ENCODE results near the gene LRRC43. TPM values are rescaled to one million over a fixed set of nuclear protein-coding genes. Genes with fewer than 3 reads are reported as not detected.

LRRC43 gene
- total and polyA plus RNA-seq, 10 of the 15 experiments (the other 5 are each of a cell fraction or from before 2014, with no cell fraction given): 0.23 TPM; not detected in 9

GRCh38 chr12:122148657-122149056 lies 34.3 kb upstream of the LRRC43 start (continued):
- TF ChIP-seq ZBTB40 (IDR thresholded peaks at IDR 0.05; ENCODE audit: borderline replicate concordance) (no peak), CBFB (IDR thresholded peaks at IDR 0.05; ENCODE audit: low read depth) (no peak)
- TF ChIP-seq, protein P1, sequence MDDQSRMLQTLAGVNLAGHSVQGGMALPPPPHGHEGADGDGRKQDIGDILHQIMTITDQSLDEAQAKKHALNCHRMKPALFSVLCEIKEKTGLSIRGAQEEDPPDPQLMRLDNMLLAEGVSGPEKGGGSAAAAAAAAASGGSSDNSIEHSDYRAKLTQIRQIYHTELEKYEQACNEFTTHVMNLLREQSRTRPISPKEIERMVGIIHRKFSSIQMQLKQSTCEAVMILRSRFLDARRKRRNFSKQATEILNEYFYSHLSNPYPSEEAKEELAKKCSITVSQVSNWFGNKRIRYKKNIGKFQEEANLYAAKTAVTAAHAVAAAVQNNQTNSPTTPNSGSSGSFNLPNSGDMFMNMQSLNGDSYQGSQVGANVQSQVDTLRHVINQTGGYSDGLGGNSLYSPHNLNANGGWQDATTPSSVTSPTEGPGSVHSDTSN (IDR thresholded peaks at IDR 0.05; ENCODE audit: insufficient replicate concordance, low read depth, low read length): no peak

DNA sequence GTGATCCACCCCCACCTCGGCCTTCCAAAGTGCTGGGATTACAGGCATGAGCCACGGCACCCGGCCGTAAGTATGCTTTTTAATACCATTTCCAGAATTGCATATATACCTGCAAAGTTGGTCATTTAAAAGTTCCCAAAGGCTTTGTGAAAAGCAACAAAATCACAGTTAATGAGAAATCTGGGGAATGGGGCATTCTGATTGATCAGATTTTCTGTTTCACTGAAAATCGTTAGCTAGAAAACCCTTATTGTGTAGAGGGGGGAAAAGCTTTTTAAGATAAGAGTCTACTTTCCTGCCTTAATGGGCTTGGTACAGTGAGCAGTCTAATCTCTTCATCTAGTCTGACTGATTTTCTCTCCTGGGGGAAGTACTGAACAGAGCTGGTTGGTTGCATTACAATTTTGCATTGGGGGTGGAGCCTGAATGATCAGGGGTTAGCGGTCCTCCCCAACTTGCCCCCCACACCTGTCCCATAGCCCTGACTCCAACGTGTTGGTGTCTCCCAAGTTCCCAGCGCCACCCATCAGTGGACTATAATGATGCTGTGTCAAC lies 32.7 kb upstream of the LRRC43 start:
- Histone ChIP-seq H2AFZ (ENCODE audit: control insufficient read depth, low read depth, low read length) (no peak overlapping the region), H3K4me2 (ENCODE audit: control insufficient read depth, insufficient read depth) (no peak overlapping the region), H3K27ac (ENCODE audit: control insufficient read depth, insufficient read depth) (no peak overlapping the region), H3K4me1 (ENCODE audit: control insufficient read depth, insufficient read depth, low read length) (no peaks in the 10 kb centered on the region), H4K20me1 (ENCODE audit: control insufficient read depth, insufficient read depth) (no peaks in the 10 kb centered on the region), H3K9ac (ENCODE audit: control insufficient read depth, insufficient read depth, low read length) (no peak overlapping the region), H3K79me2 (ENCODE audit: control insufficient read depth, insufficient read depth, low read length) (no peaks in the 10 kb centered on the region), H3K4me3 (no peak overlapping the region), H3K36me3 (ENCODE audit: control insufficient read depth in 2 of 2, insufficient read depth in 2 of 2, low read length in 1 of 2) (no peaks in the 10 kb centered on the region), H3K9me3 (replicated peaks; ENCODE audit: control insufficient read depth, insufficient read depth, low read length) (no peaks in the 10 kb centered on the region), H3K27me3 (replicated peaks in 1 of 2; ENCODE audit: control insufficient read depth in 2 of 2, insufficient read depth in 2 of 2, low read length in 1 of 2) (no peaks in the 10 kb centered on the region; a peak in 1 of 4 replicates)
- POLR2A ChIA-PET: no interaction called here
- 33% methylated on average over 8 of the region's 8 CpGs for WGBS (ENCODE audit: insufficient coverage, insufficient replicate concordance, low lambda C conversion rate, missing lambda C conversion rate)
- no TSS peak for BruUV-seq (replicated peaks)
- DNase-seq (ENCODE audit: low read depth, low spot score) (no peak), FAIRE-seq (no peak), ATAC-seq (no peak)
- in situ Hi-C loops (cut with MboI) (no loop called here), intact Hi-C loops (cut with micrococcal nuclease; ENCODE audit: unreplicated experiment) (no loop called here)
- no peak for TF ChIP-seq BCL11A (IDR thresholded peaks at IDR 0.05; ENCODE audit: low read depth, low read length)
- TF ChIP-seq RFX5 (IDR thresholded peaks at IDR 0.05; ENCODE audit: low read depth, low read length): no peak
- SMC1A ChIA-PET (ENCODE audit: uncharacterized antibody, unreplicated experiment): no interaction called here
- RAD21 ChIA-PET (ENCODE audit: unreplicated experiment): no interaction called here
- CTCF ChIA-PET: no interaction called here

All from GM12878 (cell line).